BLaER1 (cell line): ENCODE measurements around the gene ZNF710.
A peak's percentile ranks its signal among the peaks of the same experiment; 100 is the strongest.
"Not testable (repeated sequence)": the region's sequence is repeated elsewhere in the genome, so short reads cannot be mapped to it uniquely, and the experiment has no call there.

Experiments
- H3K27ac ChIP-seq: shearing (Covaris generic); formaldehyde crosslinking; 2 replicates; pipeline ENCODE4 v1.8.1; 2022
- H3K27me3 ChIP-seq: shearing (Covaris generic); formaldehyde crosslinking; 2 replicates; pipeline ENCODE4 v1.8.1; 2022
- H3K36me3 ChIP-seq: shearing (Covaris generic); formaldehyde crosslinking; 2 replicates; pipeline ENCODE4 v1.8.1; 2022
- H3K4me1 ChIP-seq: shearing (Covaris generic); formaldehyde crosslinking; 2 replicates; pipeline ENCODE4 v1.8.1; 2022
- H3K4me2 ChIP-seq: shearing (Covaris generic); formaldehyde crosslinking; 2 replicates; pipeline ENCODE4 v1.8.1; 2022
- H3K4me3 ChIP-seq: shearing (Covaris generic); formaldehyde crosslinking; 2 replicates; pipeline ENCODE4 v1.8.1; 2022
- H3K9ac ChIP-seq: shearing (Covaris generic); formaldehyde crosslinking; 2 replicates; pipeline ENCODE4 v1.8.1; 2022
- H3K9me3 ChIP-seq: shearing (Covaris generic); formaldehyde crosslinking; 2 replicates; pipeline ENCODE4 v1.8.1; 2022
- H4K20me1 ChIP-seq: shearing (Covaris generic); formaldehyde crosslinking; 2 replicates; pipeline ENCODE4 v1.8.1; 2022
- Cebpa-rat ChIP-seq: shearing (Covaris generic); IDR thresholded peaks from 2 replicates; pipeline ENCODE4 v1.8.1; 2022

The ZNF710 gene

GRCh38 chr15:89972085-89972484, 29.0 kb upstream of the ZNF710 start:
- Histone ChIP-seq H3K4me1 (peaks cover 30% of the 10 kb centered on the region), H3K27ac (no peak overlapping the region), H3K9me3 (peaks cover 15% of the 10 kb centered on the region), H3K9ac (0 out of 2 replicates have a peak overlapping the region, but pooled peaks have one; percentile 24), H3K27me3 (no peaks in the 10 kb centered on the region), H4K20me1 (no peaks in the 10 kb centered on the region), H3K4me3 (no peak overlapping the region), H3K4me2 (peak overlapping the region; percentile 38), H3K36me3 (no peaks in the 10 kb centered on the region)
- no peak for TF ChIP-seq Cebpa-rat

- Histone ChIP-seq H3K4me1 (peaks cover 30% of the 10 kb centered on the region), H3K4me2 (no peak overlapping the region), H4K20me1 (no peaks in the 10 kb centered on the region), H3K27me3 (no peaks in the 10 kb centered on the region), H3K4me3 (no peak overlapping the region), H3K9ac (no peak overlapping the region), H3K36me3 (no peaks in the 10 kb centered on the region), H3K27ac (no peak overlapping the region), H3K9me3 (peaks cover 24% of the 10 kb centered on the region)
- no peak for TF ChIP-seq Cebpa-rat
These were observed 25.5 kb upstream of the ZNF710 start for GRCh38 chr15:89975482-89976245.

- Histone ChIP-seq H4K20me1 (no peaks in the 10 kb centered on the region), H3K9me3 (peaks cover 24% of the 10 kb centered on the region), H3K27me3 (no peaks in the 10 kb centered on the region), H3K4me1 (peaks cover 30% of the 10 kb centered on the region), H3K36me3 (no peaks in the 10 kb centered on the region), H3K4me2 (no peak overlapping the region), H3K4me3 (no peak overlapping the region), H3K9ac (no peak overlapping the region), H3K27ac (no peak overlapping the region)
- TF ChIP-seq Cebpa-rat: no peak
These were observed 24.9 kb upstream of the ZNF710 start for GRCh38 chr15:89976246-89976600.

- not testable (repeated sequence) for H3K27me3 ChIP-seq, H3K4me2 ChIP-seq, H4K20me1 ChIP-seq, H3K36me3 ChIP-seq, H3K9ac ChIP-seq, H3K4me3 ChIP-seq, H3K27ac ChIP-seq
- Histone ChIP-seq H3K4me1 (peaks cover 15% of the 10 kb centered on the region), H3K9me3 (peaks cover 24% of the 10 kb centered on the region)
These were observed 23.3 kb upstream of the ZNF710 start for GRCh38 chr15:89977836-89978235.

GRCh38 chr15:89978914-89979313, 22.2 kb upstream of the ZNF710 start:
- no peaks in the 10 kb centered on the region for H3K36me3 ChIP-seq
- H3K27me3 ChIP-seq: no peaks in the 10 kb centered on the region
- no peak overlapping the region for H3K9ac ChIP-seq
- no peak for TF ChIP-seq Cebpa-rat
- no peak overlapping the region for H3K4me3 ChIP-seq
- H3K27ac ChIP-seq: no peak overlapping the region
- H3K4me2 ChIP-seq: no peak overlapping the region
- peaks cover 13% of the 10 kb centered on the region for H3K4me1 ChIP-seq
- no peaks in the 10 kb centered on the region for H4K20me1 ChIP-seq
- H3K9me3 ChIP-seq: peaks cover 28% of the 10 kb centered on the region

- Histone ChIP-seq H3K27me3 (no peaks in the 10 kb centered on the region), H3K9me3 (peaks cover 43% of the 10 kb centered on the region), H3K36me3 (no peaks in the 10 kb centered on the region), H3K27ac (no peak overlapping the region), H3K9ac (no peak overlapping the region), H4K20me1 (no peaks in the 10 kb centered on the region), H3K4me3 (no peak overlapping the region), H3K4me2 (no peak overlapping the region), H3K4me1 (no peaks in the 10 kb centered on the region)
- no peak for TF ChIP-seq Cebpa-rat
These were observed 20.2 kb upstream of the ZNF710 start for GRCh38 chr15:89980896-89981295.

GRCh38 chr15:89982315-89983055, 18.6 kb upstream of the ZNF710 start:
- no peaks in the 10 kb centered on the region for H3K36me3 ChIP-seq

GRCh38 chr15:89984001-89984400, 17.1 kb upstream of the ZNF710 start:
- no peak overlapping the region for H3K9ac ChIP-seq
- H3K4me1 ChIP-seq: no peaks in the 10 kb centered on the region
- no peak overlapping the region for H3K4me3 ChIP-seq
- no peak overlapping the region for H3K27ac ChIP-seq
- no peaks in the 10 kb centered on the region for H3K27me3 ChIP-seq
- no peaks in the 10 kb centered on the region for H4K20me1 ChIP-seq
- H3K36me3 ChIP-seq: no peaks in the 10 kb centered on the region
- H3K4me2 ChIP-seq: no peak overlapping the region
- no peak for TF ChIP-seq Cebpa-rat
- peaks cover 24% of the 10 kb centered on the region for H3K9me3 ChIP-seq

More at GRCh38 chr15:89982315-89983055, 18.6 kb upstream of the ZNF710 start:
- H3K27me3 ChIP-seq: no peaks in the 10 kb centered on the region
- peaks cover 29% of the 10 kb centered on the region for H3K9me3 ChIP-seq
- no peaks in the 10 kb centered on the region for H4K20me1 ChIP-seq
- no peaks in the 10 kb centered on the region for H3K4me1 ChIP-seq
- TF ChIP-seq Cebpa-rat: no peak
- no peak overlapping the region for H3K9ac ChIP-seq
- no peak overlapping the region for H3K27ac ChIP-seq
- no peak overlapping the region for H3K4me3 ChIP-seq
- H3K4me2 ChIP-seq: no peak overlapping the region

- H3K9me3 ChIP-seq: peaks cover 24% of the 10 kb centered on the region
- H3K9ac ChIP-seq: no peak overlapping the region
- H3K27me3 ChIP-seq: no peaks in the 10 kb centered on the region
- H3K4me1 ChIP-seq: no peaks in the 10 kb centered on the region
- H3K36me3 ChIP-seq: no peaks in the 10 kb centered on the region
- no peak overlapping the region for H3K4me2 ChIP-seq
- H3K27ac ChIP-seq: no peak overlapping the region
- H3K4me3 ChIP-seq: no peak overlapping the region
- TF ChIP-seq Cebpa-rat: no peak
- H4K20me1 ChIP-seq: no peaks in the 10 kb centered on the region
These were observed 16.6 kb upstream of the ZNF710 start for GRCh38 chr15:89984421-89985010.

GRCh38 chr15:89985111-89985510, 16.0 kb upstream of the ZNF710 start:
- no peak overlapping the region for H3K4me2 ChIP-seq
- peaks cover 24% of the 10 kb centered on the region for H3K9me3 ChIP-seq
- no peaks in the 10 kb centered on the region for H3K27me3 ChIP-seq
- H3K4me3 ChIP-seq: no peak overlapping the region
- no peaks in the 10 kb centered on the region for H3K36me3 ChIP-seq
- H4K20me1 ChIP-seq: no peaks in the 10 kb centered on the region
- no peak for TF ChIP-seq Cebpa-rat
- H3K4me1 ChIP-seq: no peaks in the 10 kb centered on the region
- no peak overlapping the region for H3K27ac ChIP-seq
- no peak overlapping the region for H3K9ac ChIP-seq
